ENCODE results near the gene EIF4G2. TPM values are rescaled to one million over a fixed set of nuclear protein-coding genes. Genes with fewer than 3 reads are reported as not detected.

Gene EIF4G2
- total RNA-seq, 1 donor from 2014 or later: 1,184 TPM

GRCh38 chr11:10761085-10761698, 47.5 kb downstream of the EIF4G2 start:
- TF ChIP-seq CTCF (IDR thresholded peaks at IDR 0.05; ENCODE audit: unreplicated experiment): no peak
- no peaks in the 10 kb centered on the region for H3K27me3 Mint-ChIP-seq (ENCODE audit: unreplicated experiment)
- H3K27ac Mint-ChIP-seq (ENCODE audit: unreplicated experiment): no peak overlapping the region
- H3K9me3 Mint-ChIP-seq (ENCODE audit: unreplicated experiment): no peaks in the 10 kb centered on the region
- DNase-seq (ENCODE audit: low spot score): no peak
- H3K4me3 Mint-ChIP-seq (ENCODE audit: unreplicated experiment): no peak overlapping the region
- peaks cover 5% of the 10 kb centered on the region for H3K4me1 Mint-ChIP-seq (ENCODE audit: unreplicated experiment)
- H3K36me3 Mint-ChIP-seq (ENCODE audit: low read depth, unreplicated experiment): peaks cover 8% of the 10 kb centered on the region

- Mint-ChIP-seq H3K9me3 (ENCODE audit: unreplicated experiment) (no peaks in the 10 kb centered on the region), H3K36me3 (ENCODE audit: low read depth, unreplicated experiment) (peaks cover 18% of the 10 kb centered on the region), H3K4me3 (ENCODE audit: unreplicated experiment) (no peak overlapping the region), H3K27ac (ENCODE audit: unreplicated experiment) (no peak overlapping the region), H3K4me1 (ENCODE audit: unreplicated experiment) (no peaks in the 10 kb centered on the region), H3K27me3 (ENCODE audit: unreplicated experiment) (no peaks in the 10 kb centered on the region)
- TF ChIP-seq CTCF (IDR thresholded peaks at IDR 0.05; ENCODE audit: unreplicated experiment): no peak
- no peak for DNase-seq (ENCODE audit: low spot score)
These were observed 49.8 kb downstream of the EIF4G2 start for GRCh38 chr11:10758957-10759356.

GRCh38 chr11:10752486-10752885, 56.2 kb downstream of the EIF4G2 start:
- TF ChIP-seq CTCF (IDR thresholded peaks at IDR 0.05; ENCODE audit: unreplicated experiment): no peak
- peaks cover 3% of the 10 kb centered on the region for H3K27me3 Mint-ChIP-seq (ENCODE audit: unreplicated experiment)
- DNase-seq (ENCODE audit: low spot score): no peak
- H3K27ac Mint-ChIP-seq (ENCODE audit: unreplicated experiment): no peak overlapping the region
- H3K9me3 Mint-ChIP-seq (ENCODE audit: unreplicated experiment): no peaks in the 10 kb centered on the region
- H3K36me3 Mint-ChIP-seq (ENCODE audit: low read depth, unreplicated experiment): peaks cover 10% of the 10 kb centered on the region
- H3K4me3 Mint-ChIP-seq (ENCODE audit: unreplicated experiment): peak overlapping the region; percentile 20
- H3K4me1 Mint-ChIP-seq (ENCODE audit: unreplicated experiment): peaks cover 4% of the 10 kb centered on the region

- no peak for TF ChIP-seq CTCF (IDR thresholded peaks at IDR 0.05; ENCODE audit: unreplicated experiment)
- Mint-ChIP-seq H3K27me3 (ENCODE audit: unreplicated experiment) (peaks cover 3% of the 10 kb centered on the region), H3K4me1 (ENCODE audit: unreplicated experiment) (peaks cover 4% of the 10 kb centered on the region), H3K4me3 (ENCODE audit: unreplicated experiment) (peak overlapping the region; percentile 96), H3K27ac (ENCODE audit: unreplicated experiment) (peak overlapping the region; percentile 72), H3K9me3 (ENCODE audit: unreplicated experiment) (no peaks in the 10 kb centered on the region), H3K36me3 (ENCODE audit: low read depth, unreplicated experiment) (peaks cover 10% of the 10 kb centered on the region)
- no peak for DNase-seq (ENCODE audit: low spot score)
These were observed 56.7 kb downstream of the EIF4G2 start for GRCh38 chr11:10752061-10752460.

GRCh38 chr11:10751581-10751940, 57.2 kb downstream of the EIF4G2 start:
- no peaks in the 10 kb centered on the region for H3K9me3 Mint-ChIP-seq (ENCODE audit: unreplicated experiment)
- no peak for DNase-seq (ENCODE audit: low spot score)
- peak overlapping the region; percentile 72 for H3K27ac Mint-ChIP-seq (ENCODE audit: unreplicated experiment)
- H3K27me3 Mint-ChIP-seq (ENCODE audit: unreplicated experiment): peaks cover 3% of the 10 kb centered on the region
- TF ChIP-seq CTCF (IDR thresholded peaks at IDR 0.05; ENCODE audit: unreplicated experiment): no peak
- peaks cover 10% of the 10 kb centered on the region for H3K36me3 Mint-ChIP-seq (ENCODE audit: low read depth, unreplicated experiment)
- peaks cover 4% of the 10 kb centered on the region for H3K4me1 Mint-ChIP-seq (ENCODE audit: unreplicated experiment)
- peak overlapping the region; percentile 96 for H3K4me3 Mint-ChIP-seq (ENCODE audit: unreplicated experiment)

Measured in endothelial cell (in vitro differentiated cells).